Effector memory CD8-positive, alpha-beta T cell (primary cell): ENCODE data around the gene APBB2.

Source experiments
- ATAC-seq: fragments of 150-1000 bp; cut with Tn5 transposase; replicated peaks from 2 replicates; pipeline ENCODE4 v1.10.0; 2021; ENCODE audit warnings: mild to moderate bottlenecking, moderate library complexity
- DNase-seq, 3 experiments: peaks; one replicate each; pipeline ENCODE4 v3.0.0; 2021
- H3K27ac Mint-ChIP-seq, 2 donors: one replicate each; pipeline ENCODE4 v1.8.0; 2022; ENCODE audit warnings: mild to moderate bottlenecking in 2 of 2, mixed read lengths in 2 of 2, moderate library complexity in 2 of 2
- H3K27me3 Mint-ChIP-seq, 2 donors: one replicate each; pipeline ENCODE4 v1.8.0; 2022; ENCODE audit warnings: mixed read lengths in 2 of 2
- H3K36me3 Mint-ChIP-seq: one replicate; pipeline ENCODE4 v1.8.0; 2022; ENCODE audit warnings: mild to moderate bottlenecking, moderate library complexity, mixed read lengths; ENCODE audit not compliant: insufficient read depth
- H3K4me1 Mint-ChIP-seq, 2 donors: one replicate each; pipeline ENCODE4 v1.8.0; 2022; ENCODE audit warnings: low read depth in 2 of 2, mixed read lengths in 2 of 2
- H3K4me3 Mint-ChIP-seq, 2 donors: one replicate each; pipeline ENCODE4 v1.8.0; 2022; ENCODE audit warnings: mild to moderate bottlenecking in 2 of 2, mixed read lengths in 2 of 2, moderate library complexity in 2 of 2
- H3K9me3 Mint-ChIP-seq, 2 donors: one replicate each; pipeline ENCODE4 v1.8.0; 2022; ENCODE audit warnings: mixed read lengths in 2 of 2

The APBB2 gene

DNA sequence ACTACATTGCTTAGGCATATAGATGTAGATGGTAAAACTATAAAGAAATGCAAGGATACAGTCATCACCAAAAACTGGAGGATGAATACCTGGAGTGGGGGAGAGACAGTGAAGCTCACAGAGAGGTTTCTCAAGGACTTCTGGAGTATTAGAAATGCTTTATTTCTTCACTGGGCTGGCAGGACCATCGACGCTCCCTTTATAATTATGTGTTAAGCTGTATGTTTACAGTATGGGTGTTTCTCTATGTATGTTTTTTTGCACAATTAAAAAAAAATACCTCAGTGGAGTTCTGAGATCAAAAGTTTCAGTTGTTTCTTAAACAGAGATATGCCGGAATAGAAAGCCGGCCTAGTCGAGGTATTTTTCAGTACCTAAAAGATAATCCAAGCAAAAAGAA, 263.3 kb downstream of the APBB2 start:
- no peaks in the 10 kb centered on the region for H3K4me1 Mint-ChIP-seq
- no peak overlapping the region for H3K4me3 Mint-ChIP-seq
- H3K36me3 Mint-ChIP-seq = no peaks in the 10 kb centered on the region
- ATAC-seq = no peak
- no peaks in the 10 kb centered on the region for H3K27me3 Mint-ChIP-seq
- no peaks in the 10 kb centered on the region for H3K9me3 Mint-ChIP-seq
- no peak overlapping the region for H3K27ac Mint-ChIP-seq
- DNase-seq = no peak

DNA sequence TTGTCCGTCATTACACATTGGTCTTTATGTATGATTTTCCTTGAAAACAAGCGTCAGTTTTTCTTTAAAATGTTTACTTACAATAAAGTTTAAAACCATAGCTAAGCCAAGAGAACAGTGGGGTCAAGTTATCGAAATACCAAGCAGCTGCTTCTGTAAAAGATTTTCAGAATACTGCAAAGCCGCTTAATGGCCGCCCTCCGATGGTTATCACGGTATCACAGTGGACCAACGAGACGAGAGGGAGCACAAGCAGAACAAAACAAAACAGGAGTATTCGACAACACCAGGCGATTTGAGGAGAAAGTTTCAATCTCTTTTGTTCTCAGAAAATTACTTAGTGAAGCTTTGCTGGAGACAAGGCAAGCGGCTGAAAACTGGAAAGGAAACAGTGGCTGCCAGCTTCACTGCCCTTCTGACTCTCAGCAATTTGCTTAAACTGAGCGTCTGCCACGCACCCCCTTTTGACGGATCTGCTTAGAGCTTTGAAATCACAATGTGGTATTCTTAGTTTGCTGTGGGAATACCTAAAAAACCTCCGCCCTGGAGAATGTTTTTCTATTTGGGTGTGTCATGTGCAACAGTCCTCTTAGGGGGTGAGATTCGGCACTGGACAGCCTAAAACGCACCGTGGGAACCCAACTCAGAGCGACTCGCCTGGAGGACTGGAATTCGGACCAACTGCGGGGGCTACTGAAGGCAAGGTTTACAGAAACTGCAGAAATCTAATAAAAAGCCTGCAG, 264.8 kb downstream of the APBB2 start:
- H3K4me3 Mint-ChIP-seq = no peak overlapping the region
- no peaks in the 10 kb centered on the region for H3K4me1 Mint-ChIP-seq
- ATAC-seq = no peak
- H3K36me3 Mint-ChIP-seq = no peaks in the 10 kb centered on the region
- no peak overlapping the region for H3K27ac Mint-ChIP-seq
- H3K9me3 Mint-ChIP-seq = no peaks in the 10 kb centered on the region
- no peak for DNase-seq
- H3K27me3 Mint-ChIP-seq = no peaks in the 10 kb centered on the region

- H3K4me1 Mint-ChIP-seq = no peaks in the 10 kb centered on the region
- H3K4me3 Mint-ChIP-seq = no peak overlapping the region
- ATAC-seq (no peak), DNase-seq (no peak)
- no peaks in the 10 kb centered on the region for H3K36me3 Mint-ChIP-seq
- H3K9me3 Mint-ChIP-seq = no peaks in the 10 kb centered on the region
- H3K27me3 Mint-ChIP-seq = peaks cover 9% of the 10 kb centered on the region in 2 donors
- H3K27ac Mint-ChIP-seq = no peak overlapping the region
Observed at GRCh38 chr4:40948014-40948413, 266.3 kb downstream of the APBB2 start.

DNA sequence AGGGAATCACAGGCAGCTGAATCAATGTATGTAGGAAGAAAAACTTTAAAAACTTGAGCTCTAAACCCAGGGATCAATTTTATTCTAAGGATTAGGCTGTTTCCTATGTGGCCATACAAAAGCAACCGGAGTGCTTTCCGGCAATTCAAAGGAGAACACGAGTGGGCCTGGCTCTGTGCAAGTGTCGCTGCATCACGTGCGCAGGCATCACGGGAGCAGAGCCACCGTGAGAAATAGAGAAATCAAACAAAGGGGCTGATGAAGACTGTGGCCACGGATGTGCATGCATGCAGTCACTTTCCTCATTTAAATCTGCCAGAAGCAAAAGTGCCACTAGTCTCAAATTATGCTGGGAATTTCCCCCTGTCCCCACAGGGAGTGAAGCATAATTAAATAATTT, 267.7 kb downstream of the APBB2 start:
- H3K4me3 Mint-ChIP-seq = no peak overlapping the region
- no peaks in the 10 kb centered on the region for H3K4me1 Mint-ChIP-seq
- peaks cover 18 to 22% of the 10 kb centered on the region in 2 donors for H3K27me3 Mint-ChIP-seq
- ATAC-seq = no peak
- no peaks in the 10 kb centered on the region for H3K36me3 Mint-ChIP-seq
- H3K27ac Mint-ChIP-seq = no peak overlapping the region
- H3K9me3 Mint-ChIP-seq = no peaks in the 10 kb centered on the region
- DNase-seq = no peak

DNA sequence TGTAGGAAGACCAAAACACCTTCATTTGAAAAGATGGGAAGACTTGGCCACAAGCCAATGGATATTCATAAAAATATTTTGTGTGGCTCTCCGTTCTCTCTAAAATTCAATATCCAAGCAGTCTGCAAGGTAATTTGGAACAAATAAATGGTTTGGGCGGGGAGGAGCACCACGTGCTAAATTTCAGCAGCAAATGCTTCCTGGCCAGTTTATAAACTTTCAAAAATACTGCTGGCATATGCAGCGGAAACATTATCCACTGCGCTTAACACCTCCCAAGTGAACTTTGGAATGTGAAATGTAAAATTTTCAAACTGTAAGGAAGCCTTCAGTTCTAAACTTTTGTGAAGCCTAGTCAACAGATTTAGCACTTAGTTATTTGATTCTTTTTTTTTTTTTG, 273.6 kb downstream of the APBB2 start:
- Mint-ChIP-seq H3K4me3 (no peak overlapping the region), H3K4me1 (no peaks in the 10 kb centered on the region), H3K27me3 (peaks cover 30 to 51% of the 10 kb centered on the region in 2 donors), H3K36me3 (no peaks in the 10 kb centered on the region), H3K9me3 (no peaks in the 10 kb centered on the region), H3K27ac (no peak overlapping the region)
- no peak for DNase-seq
- no peak for ATAC-seq

GRCh38 chr4:40940317-40940741, 274.0 kb downstream of the APBB2 start:
- Mint-ChIP-seq H3K9me3 (no peaks in the 10 kb centered on the region), H3K27me3 (peaks cover 32 to 51% of the 10 kb centered on the region in 2 donors), H3K4me1 (no peaks in the 10 kb centered on the region), H3K36me3 (no peaks in the 10 kb centered on the region), H3K27ac (no peak overlapping the region), H3K4me3 (no peak overlapping the region)
- no peak for DNase-seq
- no peak for ATAC-seq

DNA sequence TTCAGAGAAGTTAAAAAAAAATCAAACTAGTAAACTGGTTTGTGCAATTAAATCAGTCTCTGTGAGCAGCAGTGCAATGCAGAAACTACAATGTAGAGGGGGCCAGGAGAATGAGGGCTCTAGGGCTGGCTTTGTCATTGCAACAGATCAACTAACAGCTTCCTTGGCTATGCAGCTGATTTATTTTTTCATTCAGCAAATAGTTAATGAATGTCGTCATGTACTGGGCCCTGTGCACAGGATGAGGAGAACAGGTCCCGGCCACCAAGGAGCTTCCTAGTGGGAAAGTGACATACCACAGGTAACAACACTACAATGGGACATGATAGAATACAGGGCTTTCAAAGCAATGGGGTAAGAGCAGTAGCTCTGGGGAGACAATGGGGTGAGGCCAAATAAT, 274.5 kb downstream of the APBB2 start:
- H3K36me3 Mint-ChIP-seq = no peaks in the 10 kb centered on the region
- peaks cover 37 to 51% of the 10 kb centered on the region in 2 donors for H3K27me3 Mint-ChIP-seq
- no peaks in the 10 kb centered on the region for H3K4me1 Mint-ChIP-seq
- ATAC-seq = no peak
- H3K9me3 Mint-ChIP-seq = no peaks in the 10 kb centered on the region
- DNase-seq = no peak
- no peak overlapping the region for H3K4me3 Mint-ChIP-seq
- no peak overlapping the region for H3K27ac Mint-ChIP-seq

DNA sequence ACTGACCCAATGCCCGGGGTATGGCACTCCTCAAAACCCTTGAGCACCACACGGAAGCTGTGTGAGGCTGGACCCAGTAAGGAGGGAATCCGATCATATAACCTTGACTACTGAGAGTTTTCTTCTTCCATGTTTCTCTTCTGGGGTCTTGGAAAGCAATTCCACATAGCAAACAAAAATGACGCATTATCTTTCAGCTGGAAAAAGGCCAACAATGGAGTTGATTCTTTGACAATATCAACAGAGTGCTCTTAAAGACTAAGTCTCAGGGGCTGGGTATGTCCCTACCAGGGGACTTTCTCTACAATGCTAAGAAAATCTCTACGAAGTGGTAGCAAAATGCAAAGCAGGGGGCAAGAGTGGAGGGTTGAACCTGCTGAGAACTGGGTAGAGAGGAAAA, 276.0 kb downstream of the APBB2 start:
- Mint-ChIP-seq H3K36me3 (no peaks in the 10 kb centered on the region), H3K27ac (no peak overlapping the region), H3K9me3 (no peaks in the 10 kb centered on the region), H3K4me1 (no peaks in the 10 kb centered on the region), H3K4me3 (no peak overlapping the region), H3K27me3 (peaks cover 42 to 45% of the 10 kb centered on the region in 2 donors)
- ATAC-seq (no peak), DNase-seq (no peak)

DNA sequence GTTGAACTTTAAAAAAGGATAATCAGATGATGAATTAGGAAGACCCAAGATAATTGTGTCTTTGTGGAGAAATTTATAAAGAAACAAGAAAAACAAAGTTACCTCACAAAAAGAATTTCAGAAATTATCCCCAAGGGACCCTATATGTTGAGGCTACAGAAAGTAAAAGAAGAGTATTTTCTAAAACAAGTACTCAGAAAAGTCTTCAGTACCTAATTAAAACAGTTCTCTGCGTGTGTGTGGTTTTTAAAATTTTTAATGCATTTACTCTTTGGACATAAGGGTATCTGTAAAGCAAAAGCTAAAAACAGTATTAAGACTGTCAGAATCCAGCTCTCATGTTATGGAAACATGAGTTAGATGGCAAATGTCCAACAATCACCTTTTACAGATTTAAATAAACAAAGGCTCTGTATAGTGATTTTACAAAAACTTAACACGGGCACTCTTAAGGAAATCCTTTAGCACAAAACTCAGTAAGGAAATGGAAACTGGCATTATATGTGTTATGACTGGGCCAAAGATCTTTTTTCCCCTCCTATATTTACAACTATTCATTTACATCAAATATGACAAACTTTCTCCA, 277.1 kb downstream of the APBB2 start:
- DNase-seq (no peak), ATAC-seq (no peak)
- Mint-ChIP-seq H3K27me3 (peaks cover 34 to 35% of the 10 kb centered on the region in 2 donors), H3K4me3 (no peak overlapping the region), H3K9me3 (no peaks in the 10 kb centered on the region), H3K4me1 (no peaks in the 10 kb centered on the region), H3K36me3 (no peaks in the 10 kb centered on the region), H3K27ac (no peak overlapping the region)

- H3K27ac Mint-ChIP-seq = no peak overlapping the region
- no peaks in the 10 kb centered on the region for H3K9me3 Mint-ChIP-seq
- DNase-seq = no peak
- H3K4me1 Mint-ChIP-seq = no peaks in the 10 kb centered on the region
- H3K4me3 Mint-ChIP-seq = no peak overlapping the region
- peaks cover 10 to 33% of the 10 kb centered on the region in 2 donors for H3K27me3 Mint-ChIP-seq
- ATAC-seq = no peak
- no peaks in the 10 kb centered on the region for H3K36me3 Mint-ChIP-seq
Observed at GRCh38 chr4:40934676-40935075, 279.7 kb downstream of the APBB2 start.

- H3K27me3 Mint-ChIP-seq = peaks cover 0 to 32% of the 10 kb centered on the region in 2 donors
- no peak overlapping the region for H3K27ac Mint-ChIP-seq
- ATAC-seq (no peak), DNase-seq (no peak)
- H3K36me3 Mint-ChIP-seq = no peaks in the 10 kb centered on the region
- H3K9me3 Mint-ChIP-seq = no peaks in the 10 kb centered on the region
- no peaks in the 10 kb centered on the region for H3K4me1 Mint-ChIP-seq
- H3K4me3 Mint-ChIP-seq = no peak overlapping the region
Observed at GRCh38 chr4:40933272-40934053, 280.9 kb downstream of the APBB2 start.

DNA sequence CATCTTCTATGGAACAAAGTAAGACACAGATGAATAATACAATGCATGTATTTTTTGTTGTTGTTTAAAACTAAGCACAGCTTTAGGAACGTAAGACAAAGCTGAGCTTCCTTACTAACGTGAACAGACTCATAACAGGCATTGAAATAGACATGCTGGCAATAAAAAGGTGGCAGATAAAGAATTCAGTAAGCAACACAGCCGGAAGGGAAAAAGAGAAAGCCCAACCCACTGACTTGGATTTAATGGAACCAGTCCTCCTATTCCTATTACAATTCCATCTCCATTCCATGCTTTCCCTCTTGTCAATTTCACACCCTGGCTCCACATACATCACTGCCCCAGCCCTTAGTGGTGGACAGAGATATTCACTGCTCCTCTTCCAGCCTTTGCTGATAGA, 282.5 kb downstream of the APBB2 start:
- Mint-ChIP-seq H3K27ac (no peak overlapping the region), H3K4me1 (peaks cover 1 to 5% of the 10 kb centered on the region in 2 donors), H3K36me3 (no peaks in the 10 kb centered on the region), H3K4me3 (no peak overlapping the region), H3K9me3 (no peaks in the 10 kb centered on the region), H3K27me3 (peaks cover 15 to 42% of the 10 kb centered on the region in 2 donors)
- no peak for ATAC-seq
- DNase-seq = no peak

DNA sequence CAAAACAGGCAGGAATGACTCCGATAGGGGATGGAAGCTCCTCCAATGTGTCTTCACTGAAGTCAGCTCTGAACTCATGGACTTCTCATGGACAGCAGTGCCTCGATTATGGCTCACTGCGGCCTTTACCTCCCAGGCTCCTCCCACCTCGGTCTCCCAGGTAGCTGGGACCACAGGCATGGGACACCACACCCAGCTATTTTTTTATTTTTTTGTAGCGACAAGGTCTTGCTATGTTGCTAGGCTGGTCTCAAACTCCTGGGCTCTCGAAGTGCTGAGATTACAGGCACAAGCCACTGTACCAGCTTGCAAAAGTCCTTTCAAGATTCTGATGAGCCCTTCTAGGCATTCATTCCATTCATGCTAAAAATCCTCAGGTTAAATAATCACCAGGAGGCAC, 283.1 kb downstream of the APBB2 start:
- Mint-ChIP-seq H3K4me3 (no peak overlapping the region), H3K36me3 (no peaks in the 10 kb centered on the region), H3K9me3 (no peaks in the 10 kb centered on the region), H3K27me3 (peaks cover 21 to 48% of the 10 kb centered on the region in 2 donors), H3K4me1 (peaks cover 1 to 5% of the 10 kb centered on the region in 2 donors), H3K27ac (no peak overlapping the region)
- ATAC-seq = no peak
- DNase-seq = no peak

- peaks cover 29 to 34% of the 10 kb centered on the region in 2 donors for H3K27me3 Mint-ChIP-seq
- no peaks in the 10 kb centered on the region for H3K9me3 Mint-ChIP-seq
- H3K27ac Mint-ChIP-seq = no peak overlapping the region
- no peak overlapping the region for H3K4me3 Mint-ChIP-seq
- no peaks in the 10 kb centered on the region for H3K36me3 Mint-ChIP-seq
- no peak for ATAC-seq
- no peak for DNase-seq
- peaks cover 1 to 5% of the 10 kb centered on the region in 2 donors for H3K4me1 Mint-ChIP-seq
Observed at GRCh38 chr4:40927074-40927473, 287.3 kb downstream of the APBB2 start.
